ENCODE measurements around the gene TOR4A. TPM values are rescaled to one million over a fixed set of nuclear protein-coding genes. Genes with fewer than 3 reads are reported as not detected.

Gene TOR4A
- total and polyA plus RNA-seq, 2 experiments from 2014 or later: 4.1 to 29.6 TPM

DNA sequence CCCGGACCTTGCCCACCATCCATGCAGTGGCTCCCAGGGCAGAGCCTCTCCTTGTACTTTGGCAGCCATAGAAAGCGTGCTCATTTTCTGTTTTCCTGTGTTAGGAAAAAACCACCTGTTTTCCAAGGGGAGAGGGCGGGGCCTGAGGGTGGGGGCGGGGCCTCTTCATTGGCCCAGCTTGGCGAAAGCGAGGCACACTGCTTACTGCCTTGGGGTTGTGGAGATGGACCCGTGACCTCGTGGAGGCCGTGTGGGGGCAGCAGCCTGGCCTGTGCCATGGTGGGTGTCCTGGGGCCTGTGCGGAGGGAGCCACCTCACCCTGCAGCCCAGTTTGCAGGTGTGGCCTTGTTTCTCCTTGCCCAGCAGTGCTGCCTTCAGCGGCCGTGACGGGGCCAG, 4.4 kb upstream of the TOR4A start:
- no peak overlapping the region for H3K4me3 ChIP-seq
- no peak overlapping the region for H3K9ac ChIP-seq
- H3F3A ChIP-seq (ENCODE audit: insufficient read depth): no peaks in the 10 kb centered on the region
- TF ChIP-seq EZH2phosphoT487 (IDR thresholded peaks at IDR 0.05; ENCODE audit: insufficient read depth, low read depth) (no peak), EZH2 (IDR thresholded peaks at IDR 0.05; ENCODE audit: insufficient read depth, poor library complexity, severe bottlenecking) (no peak)
- WGBS, 2 experiments (ENCODE audit: low coverage in 1 of 2, low lambda C conversion rate in 2 of 2, missing lambda C conversion rate in 2 of 2): 78 to 86% methylated on average over 13 of the region's 13 CpGs
- no peaks in the 10 kb centered on the region for H3K9me2 ChIP-seq (ENCODE audit: insufficient read depth)
- no peak for DNase-seq
- H3K79me2 ChIP-seq (ENCODE audit: insufficient read depth): no peaks in the 10 kb centered on the region
- no peaks in the 10 kb centered on the region; the same call in 1 of the 2 replicates for H3K36me3 ChIP-seq (ENCODE audit: low read depth)
- H2AFZ ChIP-seq: no peak overlapping the region
- H3K9me3 ChIP-seq (ENCODE audit: low read depth): no peaks in the 10 kb centered on the region
- H3K27me3 ChIP-seq (replicated peaks; ENCODE audit: insufficient read depth): no peaks in the 10 kb centered on the region
- H3K4me1 ChIP-seq (ENCODE audit: insufficient read depth): peaks cover 8% of the 10 kb centered on the region
- in situ Hi-C loops (cut with MboI): no loop called here
- H4K20me1 ChIP-seq (ENCODE audit: insufficient read depth): no peaks in the 10 kb centered on the region
- no peak overlapping the region for H3K27ac ChIP-seq
- no peak overlapping the region for H3K4me2 ChIP-seq (ENCODE audit: unreplicated experiment)

DNA sequence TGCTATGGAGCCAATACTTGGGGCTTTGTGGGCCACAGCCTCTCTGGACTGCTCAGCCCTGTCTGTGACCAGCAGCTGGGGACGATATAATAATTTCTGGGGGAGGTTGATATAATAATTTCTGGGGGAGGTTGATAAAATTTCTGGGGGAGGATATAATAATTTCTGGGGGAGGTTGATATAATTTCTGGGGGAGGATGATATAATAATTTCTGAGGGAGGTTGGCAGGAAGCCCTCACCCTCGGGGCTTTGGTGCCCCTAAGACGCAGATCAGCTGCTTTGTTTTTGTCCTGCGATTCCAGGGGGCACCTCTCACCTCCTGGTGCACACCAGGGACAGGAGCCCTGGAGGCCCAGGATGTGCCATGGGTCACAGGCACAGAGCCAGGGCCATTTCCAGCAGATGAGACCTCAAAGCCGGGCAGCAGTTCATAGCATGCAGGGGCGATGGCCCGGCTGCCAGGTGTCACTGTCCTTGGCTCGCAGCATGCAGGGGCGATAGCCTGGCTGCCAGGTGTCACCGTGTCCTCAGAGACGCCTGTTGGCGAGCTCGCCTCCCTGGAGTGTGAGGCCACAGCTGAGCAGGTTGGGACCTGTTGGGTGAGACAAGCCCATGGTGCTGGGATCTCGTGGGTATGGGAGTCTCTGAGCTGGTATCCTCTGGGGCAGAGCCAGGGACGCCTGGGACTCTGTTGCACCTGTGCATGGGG, 3.8 kb upstream of the TOR4A start:
- Histone ChIP-seq H3K4me2 (ENCODE audit: unreplicated experiment) (no peak overlapping the region), H3K4me3 (no peak overlapping the region), H3K9me2 (ENCODE audit: insufficient read depth) (no peaks in the 10 kb centered on the region), H3K27me3 (replicated peaks; ENCODE audit: insufficient read depth) (no peaks in the 10 kb centered on the region), H4K20me1 (ENCODE audit: insufficient read depth) (no peaks in the 10 kb centered on the region), H2AFZ (no peak overlapping the region), H3F3A (ENCODE audit: insufficient read depth) (no peaks in the 10 kb centered on the region), H3K4me1 (ENCODE audit: insufficient read depth) (peaks cover 8% of the 10 kb centered on the region), H3K36me3 (ENCODE audit: low read depth) (no peaks in the 10 kb centered on the region; the same call in 1 of the 2 replicates), H3K9me3 (ENCODE audit: low read depth) (no peaks in the 10 kb centered on the region), H3K9ac (no peak overlapping the region), H3K79me2 (ENCODE audit: insufficient read depth) (no peaks in the 10 kb centered on the region), H3K27ac (no peak overlapping the region)
- 78 to 82% methylated on average over 11 to 15 of the region's 15 CpGs for WGBS, 2 experiments (ENCODE audit: low coverage in 1 of 2, low lambda C conversion rate in 2 of 2, missing lambda C conversion rate in 2 of 2)
- in situ Hi-C loops (cut with MboI): no loop called here
- no peak for DNase-seq
- no peak for TF ChIP-seq EZH2 (IDR thresholded peaks at IDR 0.05; ENCODE audit: insufficient read depth, poor library complexity, severe bottlenecking)
- TF ChIP-seq EZH2phosphoT487 (IDR thresholded peaks at IDR 0.05; ENCODE audit: insufficient read depth, low read depth): no peak

DNA sequence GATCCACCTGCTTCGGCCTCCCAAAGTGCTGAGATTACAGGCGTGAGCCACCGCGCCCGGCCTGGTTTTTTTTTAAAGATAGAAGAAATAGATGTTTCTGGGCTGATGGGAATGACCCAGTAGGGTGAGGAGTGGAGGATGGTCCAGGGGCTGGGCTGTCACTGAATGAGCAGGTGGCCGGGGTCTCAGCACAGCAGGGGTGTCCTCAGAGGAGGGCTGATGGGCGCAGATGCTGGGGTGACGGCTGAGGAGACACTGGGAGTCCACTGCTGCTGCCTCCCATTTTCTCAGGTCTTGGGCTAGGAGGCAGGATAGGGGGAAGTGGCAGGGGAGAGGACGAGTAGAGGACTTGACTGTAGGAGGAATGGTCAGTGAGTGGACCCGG, 2.3 kb upstream of the TOR4A start:
- in situ Hi-C loops (cut with MboI): no loop called here
- no peak overlapping the region for H2AFZ ChIP-seq
- H3K79me2 ChIP-seq (ENCODE audit: insufficient read depth): no peaks in the 10 kb centered on the region
- H3K4me2 ChIP-seq (ENCODE audit: unreplicated experiment): no peak overlapping the region
- no peaks in the 10 kb centered on the region for H3K9me3 ChIP-seq (ENCODE audit: low read depth)
- peaks cover 8% of the 10 kb centered on the region for H3K4me1 ChIP-seq (ENCODE audit: insufficient read depth)
- DNase-seq: no peak
- H3K27me3 ChIP-seq (replicated peaks; ENCODE audit: insufficient read depth): no peaks in the 10 kb centered on the region
- no peak overlapping the region for H3K4me3 ChIP-seq
- H3K9ac ChIP-seq: no peak overlapping the region
- H3K9me2 ChIP-seq (ENCODE audit: insufficient read depth): no peaks in the 10 kb centered on the region
- H4K20me1 ChIP-seq (ENCODE audit: insufficient read depth): no peaks in the 10 kb centered on the region
- H3K36me3 ChIP-seq (ENCODE audit: low read depth): no peaks in the 10 kb centered on the region; the same call in 1 of the 2 replicates
- H3F3A ChIP-seq (ENCODE audit: insufficient read depth): no peaks in the 10 kb centered on the region
- no peak for TF ChIP-seq EZH2 (IDR thresholded peaks at IDR 0.05; ENCODE audit: insufficient read depth, poor library complexity, severe bottlenecking)
- no peak for TF ChIP-seq EZH2phosphoT487 (IDR thresholded peaks at IDR 0.05; ENCODE audit: insufficient read depth, low read depth)
- 92% methylated on average over 10 of the region's 10 CpGs for WGBS, 2 experiments (ENCODE audit: low coverage in 1 of 2, low lambda C conversion rate in 2 of 2, missing lambda C conversion rate in 2 of 2)
- H3K27ac ChIP-seq: no peak overlapping the region

DNA sequence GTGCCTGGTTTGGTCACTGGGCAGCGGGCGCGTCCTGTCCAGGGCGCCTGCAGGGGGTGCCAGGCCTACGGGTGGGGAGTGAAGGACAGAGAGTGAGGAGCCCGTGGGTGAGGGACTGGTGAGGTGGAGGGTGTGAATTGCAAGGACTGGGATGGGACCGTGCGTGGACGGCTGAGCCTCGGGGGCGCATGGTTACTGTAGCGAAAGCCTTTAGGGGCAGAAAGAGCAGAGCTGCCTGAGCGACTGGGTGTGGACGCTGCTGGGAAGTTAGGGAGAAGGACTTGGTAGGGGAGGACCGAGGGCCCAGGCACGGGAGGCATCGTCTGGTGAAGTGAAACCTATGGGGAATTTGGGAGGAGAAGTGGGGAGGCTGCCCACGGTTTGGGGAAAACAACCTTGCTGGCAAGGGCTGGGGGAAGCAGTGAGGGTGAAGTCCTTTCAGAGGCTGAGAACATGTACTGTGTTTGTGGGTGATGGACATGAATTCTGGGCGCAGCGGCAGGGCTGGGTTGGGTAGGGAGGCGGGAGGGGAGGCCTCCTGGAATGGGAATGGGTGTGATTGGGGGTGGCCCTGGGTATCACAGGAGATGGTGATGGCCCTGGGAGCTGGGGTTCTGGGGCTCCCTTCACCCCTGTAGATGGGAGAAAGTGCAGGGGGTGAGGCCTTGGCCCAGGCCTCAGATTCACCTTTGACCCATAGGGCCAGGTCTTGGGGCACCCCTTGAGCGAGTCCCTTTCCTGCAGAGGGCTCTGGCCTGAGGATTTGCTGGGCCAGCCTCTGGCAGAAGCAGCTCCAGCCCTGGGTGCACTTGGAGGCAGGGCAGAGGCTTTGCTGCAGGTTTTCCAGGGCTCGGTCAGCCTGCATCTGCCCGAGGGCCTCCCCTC, 1.7 kb upstream of the TOR4A start:
- Histone ChIP-seq H3K27ac (no peak overlapping the region), H3K4me2 (ENCODE audit: unreplicated experiment) (no peak overlapping the region), H3K9me2 (ENCODE audit: insufficient read depth) (no peaks in the 10 kb centered on the region), H4K20me1 (ENCODE audit: insufficient read depth) (no peaks in the 10 kb centered on the region), H3K4me3 (no peak overlapping the region), H3K27me3 (replicated peaks; ENCODE audit: insufficient read depth) (no peaks in the 10 kb centered on the region), H2AFZ (no peak overlapping the region), H3K4me1 (ENCODE audit: insufficient read depth) (peaks cover 8% of the 10 kb centered on the region), H3K9ac (no peak overlapping the region), H3K79me2 (ENCODE audit: insufficient read depth) (no peaks in the 10 kb centered on the region), H3K36me3 (ENCODE audit: low read depth) (no peaks in the 10 kb centered on the region; the same call in 1 of the 2 replicates), H3F3A (ENCODE audit: insufficient read depth) (no peaks in the 10 kb centered on the region), H3K9me3 (ENCODE audit: low read depth) (no peaks in the 10 kb centered on the region)
- TF ChIP-seq EZH2phosphoT487 (IDR thresholded peaks at IDR 0.05; ENCODE audit: insufficient read depth, low read depth) (no peak), EZH2 (IDR thresholded peaks at IDR 0.05; ENCODE audit: insufficient read depth, poor library complexity, severe bottlenecking) (no peak)
- no peak for DNase-seq
- WGBS, 2 experiments (ENCODE audit: low coverage in 1 of 2, low lambda C conversion rate in 2 of 2, missing lambda C conversion rate in 2 of 2): 77 to 79% methylated on average over 23 to 24 of the region's 24 CpGs
- in situ Hi-C loops (cut with MboI): no loop called here
